HG03025 (cell line): ENCODE results near the gene ZFHX3.

Experiments
- ATAC-seq: cut with Tn5 transposase; IDR thresholded peaks from one replicate; pipeline ENCODE4 v1.9.1; 2021; ENCODE audit warnings: mild to moderate bottlenecking, moderate library complexity; ENCODE audit not compliant: unreplicated experiment, low FRiP score

Gene ZFHX3

DNA sequence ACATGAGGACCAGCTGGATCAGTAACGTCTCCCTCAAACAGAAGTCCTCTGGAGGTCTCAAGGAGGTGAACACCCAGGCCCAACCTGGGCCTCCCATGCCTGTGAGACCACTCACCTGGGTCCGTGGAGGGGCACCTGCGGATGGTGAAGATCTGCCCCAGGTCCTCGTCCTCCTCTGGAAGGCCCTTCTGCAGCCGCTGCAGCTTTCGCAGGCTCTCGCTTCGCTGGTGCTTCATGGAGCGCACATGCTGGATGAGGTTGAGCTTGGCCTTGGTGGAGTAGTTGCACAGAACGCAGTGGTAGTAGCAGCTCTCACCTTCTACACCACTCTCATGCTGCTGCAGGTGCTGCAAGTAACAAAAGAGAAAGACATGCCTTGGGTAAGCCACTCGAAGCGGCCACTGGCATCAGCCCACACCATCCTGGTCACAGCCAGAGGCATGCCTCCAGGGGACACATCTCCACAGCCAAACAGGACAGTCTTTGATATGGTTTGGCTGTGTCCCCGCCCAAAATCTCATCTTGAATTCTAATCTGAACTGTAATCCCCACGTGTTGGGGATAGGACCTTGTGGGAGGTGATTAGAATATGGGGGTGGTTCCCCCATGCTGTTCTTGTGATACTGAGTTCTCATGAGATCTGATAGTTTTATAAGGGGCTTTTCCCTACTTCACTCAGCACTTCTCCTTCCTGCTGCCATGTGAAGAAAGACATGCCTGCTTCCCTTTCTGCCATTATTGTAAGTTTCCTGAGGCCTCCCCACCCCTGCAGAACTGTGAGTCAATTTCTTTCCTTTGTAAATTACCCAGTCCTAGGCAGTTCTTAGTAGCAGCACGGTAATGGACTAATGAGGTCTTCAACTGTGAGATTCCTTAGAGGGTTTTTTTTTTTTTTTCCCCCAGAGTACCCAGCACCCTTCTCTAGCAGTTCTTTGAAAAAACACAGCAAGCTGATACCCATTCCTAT, 158.0 kb downstream of the ZFHX3 start:
- ATAC-seq, result no peak

DNA sequence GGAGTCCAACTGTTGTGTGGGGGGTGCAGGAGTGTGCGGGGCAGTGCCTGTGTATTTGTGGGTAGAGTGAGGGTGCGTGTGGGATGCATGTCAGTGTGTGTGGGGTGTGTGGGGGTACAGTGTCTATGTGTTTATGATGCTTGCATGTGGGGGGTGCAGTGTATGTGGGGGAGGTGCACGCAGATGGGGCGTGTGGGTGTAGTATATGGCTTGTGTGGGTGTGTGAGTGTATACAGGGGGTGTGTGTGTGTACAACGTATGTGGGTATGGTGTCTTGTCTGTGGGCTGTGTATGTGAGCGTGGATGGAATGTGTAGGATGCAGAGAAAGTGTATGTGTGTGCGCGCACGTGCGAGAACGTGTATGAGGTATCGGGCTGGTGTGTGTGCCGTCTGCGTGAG, 160.4 kb downstream of the ZFHX3 start:
- ATAC-seq, result no peak

DNA sequence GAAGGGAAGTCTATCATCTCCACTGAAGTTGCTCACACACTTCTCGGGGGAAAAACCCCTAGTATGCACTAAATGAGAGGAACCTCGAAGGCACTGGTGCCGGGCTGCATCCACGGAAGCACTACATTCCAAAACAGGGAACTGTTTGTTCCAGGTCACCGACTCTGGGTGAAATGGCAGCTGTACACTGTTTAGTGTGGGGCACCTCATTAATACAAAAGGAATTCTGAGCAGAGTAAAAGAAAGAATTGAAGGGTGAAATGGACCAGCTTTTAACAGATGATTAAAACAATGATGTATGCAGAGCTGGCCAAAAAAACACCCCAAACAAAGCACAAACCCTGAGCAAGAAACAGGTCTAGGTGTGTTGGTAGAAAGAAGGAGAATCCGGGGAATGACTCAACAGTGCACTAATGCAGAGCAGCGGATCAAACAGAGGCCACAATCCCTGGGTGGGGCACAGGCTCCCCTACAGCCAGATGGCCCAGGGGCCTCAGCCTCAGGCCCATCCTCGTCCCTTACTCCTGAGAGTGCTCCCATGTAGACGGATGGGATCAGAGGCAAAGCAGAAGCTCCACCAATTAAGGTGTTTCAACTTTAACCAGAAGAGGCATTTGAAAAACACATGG, 161.5 kb downstream of the ZFHX3 start:
- no peak for ATAC-seq

DNA sequence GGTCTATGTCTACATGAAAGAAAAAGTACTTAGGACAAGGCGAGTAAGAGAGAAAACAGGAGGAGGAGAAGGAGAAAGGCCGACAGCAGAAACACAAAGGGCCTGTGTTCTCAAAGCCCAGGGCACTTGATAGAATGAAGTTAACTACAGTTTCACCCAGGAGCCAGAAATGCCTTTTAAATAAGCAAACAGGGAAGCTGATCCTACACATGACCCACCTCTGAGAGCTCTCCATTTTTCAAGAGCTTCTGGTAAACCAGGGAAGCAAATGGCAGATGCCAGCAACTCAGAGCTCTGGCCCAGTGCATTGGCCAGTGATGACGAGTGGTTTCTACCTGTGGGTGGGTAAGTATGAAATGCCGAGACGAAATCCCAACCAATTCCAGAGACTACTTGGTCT, 163.4 kb downstream of the ZFHX3 start:
- ATAC-seq, result no peak

DNA sequence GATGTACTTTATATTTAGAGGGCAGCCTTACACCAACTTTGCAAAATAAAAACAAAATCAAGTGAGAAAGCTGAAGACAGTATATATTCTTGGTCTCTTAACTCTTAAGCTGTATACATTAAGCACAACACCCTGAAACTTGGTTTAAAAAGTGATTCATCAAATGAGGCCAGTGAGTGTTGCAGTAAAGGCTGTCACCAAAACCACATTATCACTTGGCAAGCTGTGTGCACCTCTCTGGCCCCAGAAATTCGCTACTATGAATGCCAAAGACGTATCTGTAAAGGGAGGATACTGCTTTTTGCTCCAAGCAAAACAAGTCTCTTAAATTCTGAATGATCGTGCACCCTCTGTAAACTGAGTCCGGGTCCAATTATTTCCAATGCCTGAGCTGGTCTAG, 163.9 kb downstream of the ZFHX3 start:
- ATAC-seq, result no peak

DNA sequence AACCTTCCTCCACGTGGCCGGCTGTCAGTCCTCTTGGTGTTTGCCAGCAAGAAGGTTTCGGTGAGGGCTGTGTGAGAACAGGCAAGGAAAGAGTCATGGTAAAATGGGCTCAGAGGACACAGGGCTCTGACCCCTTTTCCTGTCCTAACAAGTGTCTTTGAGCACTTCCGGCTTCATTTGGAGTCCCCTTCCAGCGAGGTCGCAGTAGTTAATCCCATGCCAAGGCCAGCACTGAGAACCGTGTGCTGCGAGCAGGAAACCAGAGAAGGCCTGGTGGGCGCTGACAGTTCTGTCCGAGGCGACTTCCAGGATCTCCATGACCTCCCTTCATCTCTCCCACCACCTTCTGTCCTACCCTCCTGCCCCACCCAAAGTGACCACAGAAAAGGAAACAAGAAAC, 168.1 kb downstream of the ZFHX3 start:
- no peak for ATAC-seq

DNA sequence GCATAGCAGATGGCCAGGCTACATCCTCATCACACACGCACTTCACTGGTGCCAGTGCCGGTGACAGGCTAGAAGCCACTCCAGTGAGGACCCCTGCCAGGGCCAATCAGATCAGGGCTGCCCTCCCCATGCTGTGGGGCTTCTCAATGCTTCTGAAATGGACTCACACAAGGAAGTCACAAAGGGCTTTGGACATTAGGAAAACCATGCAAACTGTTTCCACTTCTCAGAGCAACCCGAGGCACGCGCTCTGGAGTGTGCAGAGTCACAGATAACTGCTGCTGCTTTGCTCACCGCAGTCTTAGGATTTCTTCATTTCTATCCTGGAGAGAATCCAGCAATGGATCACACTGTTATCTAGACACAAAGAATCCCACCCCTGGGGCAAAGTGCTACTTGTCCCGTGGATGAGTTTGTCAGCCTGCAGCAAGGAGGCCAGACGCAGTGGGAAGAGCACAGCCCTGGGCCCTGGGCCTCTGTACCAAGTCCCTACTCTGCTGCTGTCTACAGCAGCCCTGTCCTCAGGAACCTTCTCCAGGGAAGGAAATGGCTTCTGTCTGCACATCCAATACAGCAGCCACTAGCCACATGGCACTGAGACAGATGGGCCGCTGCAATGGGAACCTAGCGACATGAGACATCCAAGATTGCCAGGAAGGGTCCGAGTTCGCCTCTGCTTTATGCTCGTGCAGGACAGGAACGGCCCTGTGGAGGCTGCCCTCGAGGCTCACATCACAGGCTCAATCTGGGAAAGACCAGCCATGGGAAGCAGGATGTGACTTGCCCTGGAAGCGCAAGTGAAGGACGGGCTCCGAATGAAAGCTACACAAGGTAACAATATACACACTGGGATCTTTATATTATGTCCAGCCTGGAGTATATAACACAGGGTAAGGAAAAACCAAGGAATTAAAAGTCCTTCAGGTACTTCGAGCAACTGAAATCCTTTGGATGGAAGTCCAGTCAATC, 169.3 kb downstream of the ZFHX3 start:
- no peak for ATAC-seq

DNA sequence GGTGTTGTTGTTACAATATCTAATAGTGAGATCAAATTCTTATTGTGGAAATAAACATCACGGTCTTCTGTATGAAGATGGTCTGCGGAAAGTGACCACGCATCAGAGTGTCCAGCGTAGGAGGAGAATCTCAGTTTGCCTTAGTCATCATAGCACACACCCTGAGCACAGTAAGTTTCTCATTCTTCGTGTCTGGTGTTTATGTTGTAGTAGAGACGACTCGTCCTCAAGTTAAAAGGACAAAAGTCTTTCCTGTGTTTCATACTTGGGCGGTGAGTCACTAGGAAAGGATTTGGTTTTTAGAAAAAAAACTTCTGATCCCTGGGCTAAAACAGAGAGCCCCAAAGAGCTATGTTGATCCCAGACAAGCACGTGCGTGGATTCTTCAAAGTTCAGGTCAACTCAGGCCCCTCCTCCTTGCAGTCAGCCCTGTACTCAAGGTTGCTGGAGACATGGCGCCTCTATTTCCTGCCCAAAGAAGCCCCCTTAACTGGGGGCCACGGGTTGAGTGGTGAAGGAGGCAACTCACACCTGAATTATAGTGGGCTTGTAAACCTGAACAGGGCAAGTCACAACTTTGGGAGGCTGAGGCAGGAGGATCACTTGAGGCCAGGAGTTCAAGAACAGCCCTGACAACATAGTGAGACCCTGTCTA, 170.4 kb downstream of the ZFHX3 start:
- no peak for ATAC-seq

DNA sequence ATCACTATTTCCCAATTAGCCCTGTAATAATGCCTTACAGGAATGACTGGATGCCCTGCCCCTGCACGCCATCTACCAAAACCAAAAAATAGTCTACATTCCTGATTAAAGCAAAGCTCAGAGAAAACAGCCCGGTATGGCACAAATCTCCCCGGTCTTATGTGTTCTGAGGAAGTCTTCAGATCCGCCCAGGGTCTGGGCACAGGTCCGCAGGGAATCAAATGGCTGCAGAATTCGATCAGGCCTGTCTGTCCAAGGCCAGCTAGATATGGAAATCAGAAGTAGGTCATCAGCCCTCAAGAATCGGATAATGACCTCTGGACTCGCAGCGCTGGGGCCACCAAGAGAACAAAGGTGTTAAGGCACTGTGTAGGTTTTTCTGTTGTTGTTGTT, 171.0 kb downstream of the ZFHX3 start:
- no peak for ATAC-seq

DNA sequence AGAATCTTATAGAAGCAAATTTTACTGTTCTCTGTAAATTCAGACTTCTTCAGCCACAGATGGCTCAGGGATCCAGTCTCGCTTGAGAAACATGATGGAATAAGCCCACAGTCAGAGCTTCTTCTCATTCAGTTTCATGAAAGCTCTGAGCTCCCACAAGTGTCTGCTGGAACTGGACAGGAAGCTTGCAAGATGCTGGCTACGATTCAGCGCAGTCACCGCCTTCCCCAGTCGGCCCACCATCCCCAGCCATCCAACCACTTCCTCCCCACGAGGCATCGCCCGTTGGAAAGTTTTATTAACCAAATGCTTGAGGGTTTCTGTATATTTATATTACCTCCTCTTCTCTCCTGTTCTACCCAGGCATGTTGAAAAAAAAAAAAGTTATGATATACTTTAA, 171.7 kb downstream of the ZFHX3 start:
- no peak for ATAC-seq

DNA sequence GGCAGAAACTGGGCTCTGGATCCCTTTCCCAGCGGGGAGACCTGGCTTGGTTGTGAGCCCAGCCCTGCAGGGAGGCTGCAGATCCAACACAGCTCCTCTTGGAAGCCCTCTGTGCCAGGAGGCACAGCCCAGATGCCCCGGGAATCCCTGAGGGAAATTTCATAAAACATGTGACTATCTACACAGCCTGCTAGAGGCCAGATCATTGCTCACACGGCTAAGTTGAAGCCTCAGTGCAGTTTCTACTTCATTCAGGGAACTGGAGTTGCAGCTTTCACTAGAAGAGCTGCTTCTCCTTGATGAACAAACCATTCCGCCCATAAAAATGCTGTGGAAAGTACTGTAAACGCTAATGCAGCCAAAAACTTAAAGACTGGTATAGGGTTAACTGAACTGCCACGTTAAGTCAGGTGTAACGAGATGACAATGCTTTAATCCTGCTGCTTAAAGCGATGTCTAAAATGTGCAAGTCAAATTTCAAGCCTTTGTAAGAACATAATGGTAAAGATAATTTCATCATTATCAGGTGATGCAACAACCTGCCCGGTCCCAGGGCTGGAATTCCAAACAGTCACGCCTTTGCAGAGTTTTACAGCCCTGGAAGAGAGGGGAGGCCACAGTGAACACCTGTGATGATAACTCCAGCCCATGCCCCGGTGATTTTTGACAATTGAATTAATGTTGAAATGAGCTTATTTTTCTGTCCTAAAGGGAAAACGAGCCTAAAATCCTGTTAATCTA, 172.5 kb downstream of the ZFHX3 start:
- ATAC-seq, result no peak

DNA sequence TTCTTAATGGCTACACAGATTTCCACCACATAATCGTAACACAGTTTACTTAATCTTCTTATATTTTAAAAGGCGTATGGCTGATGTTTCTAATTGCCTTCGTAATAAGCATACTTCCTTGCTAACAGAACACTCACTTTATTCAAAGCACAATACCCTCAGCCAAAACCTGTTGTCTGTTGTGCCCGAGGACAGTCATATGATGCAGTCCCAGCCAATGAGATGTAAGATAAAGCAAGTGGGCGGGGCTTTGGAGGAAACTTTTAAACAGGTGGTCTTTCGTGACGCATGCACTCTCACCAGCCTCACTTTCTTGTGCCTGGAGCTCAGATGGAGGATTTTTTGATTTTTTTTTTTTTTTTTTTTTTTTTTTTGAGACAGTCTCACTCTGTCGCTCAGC, 174.1 kb downstream of the ZFHX3 start:
- ATAC-seq, result no peak

DNA sequence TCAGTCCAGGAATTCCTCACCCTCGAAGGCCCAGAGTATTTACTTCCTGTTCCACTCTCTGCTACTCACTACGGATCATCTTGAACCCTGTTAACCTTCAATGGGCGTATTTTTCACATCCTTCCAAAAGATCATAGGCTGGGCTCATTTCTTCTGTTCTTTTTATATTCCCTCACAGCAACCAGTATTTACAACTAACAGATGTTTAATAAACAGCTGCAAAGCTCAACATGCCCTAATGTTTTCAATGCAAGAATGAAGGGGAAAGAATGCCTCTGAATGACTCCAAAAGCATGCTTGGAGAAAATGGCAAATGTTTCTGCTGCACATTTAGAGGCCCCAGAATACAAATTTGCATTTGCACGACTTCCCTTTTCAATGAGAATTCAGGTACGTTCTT, 174.9 kb downstream of the ZFHX3 start:
- no peak for ATAC-seq

DNA sequence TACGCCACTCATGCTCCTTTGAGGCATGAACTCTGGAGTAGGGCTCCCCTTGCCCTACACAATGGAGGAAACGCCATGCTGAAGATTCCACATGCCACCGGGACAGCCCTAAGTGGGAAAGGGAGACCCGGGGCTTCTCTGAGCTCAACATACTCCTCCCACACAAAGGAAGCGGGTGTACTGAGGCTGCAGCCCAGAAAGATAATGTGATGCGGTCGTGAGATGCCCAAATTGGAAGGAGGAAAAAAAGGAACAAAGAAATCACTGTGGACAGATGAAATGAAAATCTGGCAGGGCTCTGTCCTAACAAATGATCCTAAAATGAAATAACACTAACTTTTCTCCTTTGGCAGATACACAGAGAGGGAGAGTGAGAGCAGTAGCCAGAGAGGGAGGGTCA, 182.1 kb downstream of the ZFHX3 start:
- no peak for ATAC-seq

DNA sequence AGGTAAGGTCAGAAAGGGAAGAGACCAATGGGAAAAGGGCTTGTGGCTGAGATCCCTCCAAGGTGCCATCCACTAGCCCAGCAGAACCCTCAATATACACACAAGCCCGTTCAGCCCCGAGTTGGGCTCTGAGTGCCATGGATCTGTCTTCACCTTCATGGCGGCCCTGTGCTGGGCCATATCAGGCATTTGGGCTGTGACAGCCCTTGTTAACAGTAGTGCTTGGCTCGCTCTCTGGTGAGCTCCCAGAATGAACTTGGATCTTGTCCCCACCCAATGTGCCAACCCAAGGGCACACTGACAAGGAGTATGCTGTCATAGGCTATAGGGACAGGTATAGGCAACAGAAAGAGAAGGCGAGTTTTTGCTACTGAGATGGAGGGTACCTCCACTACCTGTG, 182.7 kb downstream of the ZFHX3 start:
- no peak for ATAC-seq

DNA sequence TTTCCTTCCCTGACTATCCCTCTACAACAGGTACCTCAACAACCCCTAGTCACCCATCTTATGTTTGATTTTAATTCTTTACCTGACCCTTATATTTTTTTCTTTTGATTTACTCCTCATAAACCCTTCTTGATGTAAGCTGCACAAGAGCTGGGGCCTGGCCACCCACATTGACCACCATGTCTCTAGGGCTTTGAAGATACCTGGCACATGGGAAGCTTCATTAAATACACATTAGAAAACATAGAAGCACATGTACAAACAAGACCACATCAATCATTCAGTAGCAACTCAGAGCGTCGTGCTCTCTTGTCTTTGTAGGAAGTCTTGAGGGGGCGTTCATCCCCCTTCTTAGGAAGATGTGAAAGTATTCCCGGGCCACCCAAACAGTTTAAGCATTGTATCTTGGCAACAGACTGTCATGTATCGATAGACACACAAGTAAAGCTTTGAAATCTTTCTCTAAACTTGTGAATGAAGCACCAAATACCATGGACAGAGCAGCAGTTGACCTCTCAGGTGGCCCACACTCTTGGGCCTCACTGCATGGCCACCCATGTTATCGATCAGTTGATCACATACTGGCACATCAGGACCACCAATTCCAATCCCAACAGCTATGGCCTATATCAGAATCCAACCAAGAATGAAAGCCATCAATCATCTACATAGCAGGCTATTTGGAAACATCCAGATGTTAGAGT, 183.6 kb downstream of the ZFHX3 start:
- no peak for ATAC-seq

DNA sequence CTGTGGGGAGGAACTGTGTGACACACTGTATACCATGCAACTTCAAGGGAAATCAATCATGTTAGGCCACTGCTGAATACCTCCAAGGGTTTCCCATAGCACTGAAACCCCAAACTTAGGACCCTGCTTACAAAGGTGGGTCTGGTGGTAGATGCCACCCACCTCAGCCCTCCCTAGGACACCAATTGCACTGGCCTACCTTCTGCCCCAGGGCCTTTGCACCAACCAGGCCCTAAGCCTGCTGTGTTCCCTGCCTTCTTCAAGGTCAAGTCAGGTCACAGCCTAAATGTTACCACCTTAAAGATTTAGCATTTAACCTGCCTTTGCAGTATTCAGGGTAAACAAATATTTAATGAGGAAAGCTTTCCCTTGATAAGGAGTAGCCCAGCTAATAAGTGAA, 185.8 kb downstream of the ZFHX3 start:
- ATAC-seq, result no peak

DNA sequence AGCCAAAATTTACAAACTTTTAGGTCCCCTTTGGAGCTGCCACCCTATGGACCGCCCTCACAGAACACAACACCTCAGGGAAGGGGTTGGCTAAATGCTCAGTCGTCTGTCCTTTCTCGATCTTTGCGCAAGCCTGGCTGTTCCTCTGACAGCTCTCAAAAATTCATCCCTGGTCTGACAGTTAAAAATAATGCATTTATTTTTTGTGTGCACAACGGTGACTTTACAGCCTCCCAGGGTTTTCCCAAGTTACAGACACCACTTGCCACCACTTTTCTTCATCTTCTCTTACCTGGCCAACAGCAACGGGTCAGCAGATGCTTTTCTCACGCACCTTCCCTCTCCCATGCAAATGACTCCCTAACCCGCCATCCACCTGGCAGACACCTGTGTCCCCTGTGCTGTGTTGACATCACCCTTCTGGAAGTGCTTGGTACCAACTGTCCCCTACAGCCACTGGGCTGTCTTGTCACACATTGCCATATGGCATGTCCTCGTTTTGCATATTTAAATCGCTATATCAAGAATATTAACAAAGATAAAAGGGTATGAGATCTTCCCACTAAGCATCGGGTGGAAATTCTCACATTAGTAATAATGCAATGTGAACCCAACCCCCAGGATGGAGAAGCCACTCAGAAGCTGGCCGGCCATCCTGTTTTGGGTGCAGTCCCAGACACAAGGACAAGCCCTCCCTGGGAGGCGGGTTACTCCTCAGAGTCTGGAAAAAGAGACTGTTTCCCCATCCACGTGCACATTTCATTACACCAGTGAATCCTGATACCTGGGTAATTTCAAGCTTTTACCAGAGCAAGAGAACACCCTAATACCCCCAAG, 187.0 kb downstream of the ZFHX3 start:
- ATAC-seq, result no peak
